MM.1S (cell line): ENCODE measurements around the gene NOC4L.

Experiments
- DNase-seq: peaks from one replicate; pipeline ENCODE4 v3.0.0-alpha.2; 2015
- H2AFZ ChIP-seq: fragments of 300-600 bp; sonication (generic); 2 replicates; pipeline ENCODE4 v1.6.0; 2016; ENCODE audit warnings: antibody characterized with exemption, low read length
- H3F3A ChIP-seq: fragments of 300-600 bp; sonication (generic); 2 replicates; pipeline ENCODE4 v1.6.1; 2016; ENCODE audit warnings: mild to moderate bottlenecking, antibody characterized with exemption, low read length, moderate library complexity, mixed read lengths; ENCODE audit not compliant: insufficient read depth
- H3K27ac ChIP-seq: fragments of 300-600 bp; sonication (generic); 2 replicates; pipeline ENCODE4 v1.5.1; 2016; ENCODE audit warnings: mild to moderate bottlenecking, low read length
- H3K27me3 ChIP-seq: fragments of 300-600 bp; sonication (generic); replicated peaks from 2 replicates; pipeline ENCODE4 v1.6.0; 2016; ENCODE audit warnings: low read length; ENCODE audit not compliant: insufficient read depth
- H3K36me3 ChIP-seq: fragments of 300-600 bp; sonication (generic); replicated peaks from 2 replicates; pipeline ENCODE4 v1.6.1; 2016; ENCODE audit warnings: mild to moderate bottlenecking, low read length, mixed read lengths; ENCODE audit not compliant: insufficient read depth
- H3K4me1 ChIP-seq: fragments of 300-600 bp; sonication (generic); 2 replicates; pipeline ENCODE4 v1.6.1; 2016; ENCODE audit warnings: low read length, mixed read lengths
- H3K4me2 ChIP-seq: fragments of 300-600 bp; sonication (generic); 2 replicates; pipeline ENCODE4 v1.6.0; 2016; ENCODE audit warnings: low read depth, low read length
- H3K4me3 ChIP-seq: fragments of 300-600 bp; sonication (generic); 2 replicates; pipeline ENCODE4 v1.5.1; 2016; ENCODE audit warnings: low read length, mixed read lengths
- H3K79me2 ChIP-seq: fragments of 300-600 bp; sonication (generic); 2 replicates; pipeline ENCODE4 v1.6.1; 2016; ENCODE audit warnings: mixed run types, low read length, mixed read lengths
- H3K9ac ChIP-seq: fragments of 300-600 bp; sonication (generic); 2 replicates; pipeline ENCODE4 v1.6.1; 2016; ENCODE audit warnings: low read length, mixed read lengths
- H3K9me2 ChIP-seq: fragments of 300-600 bp; sonication (generic); replicated peaks from 2 replicates; pipeline ENCODE4 v1.6.1; 2016; ENCODE audit warnings: mild to moderate bottlenecking, low read length, mixed read lengths; ENCODE audit not compliant: insufficient read depth
- H3K9me3 ChIP-seq: fragments of 300-600 bp; sonication (generic); replicated peaks from 2 replicates; pipeline ENCODE4 v1.6.1; 2016; ENCODE audit warnings: mild to moderate bottlenecking, low read length, mixed read lengths; ENCODE audit not compliant: insufficient read depth
- H4K20me1 ChIP-seq: fragments of 300-600 bp; sonication (generic); 2 replicates; pipeline ENCODE4 v1.6.1; 2016; ENCODE audit warnings: mild to moderate bottlenecking, low read length, moderate library complexity, mixed read lengths; ENCODE audit not compliant: insufficient read depth
- CTCF ChIP-seq: fragments of 300-600 bp; sonication (generic); IDR thresholded peaks from 2 replicates; pipeline ENCODE4 v1.5.1; 2016; ENCODE audit warnings: antibody characterized with exemption, low read length, mixed read lengths
- EZH2 ChIP-seq: fragments of 300-600 bp; sonication (generic); optimal IDR thresholded peaks from 2 replicates; pipeline ENCODE3; 2017; ENCODE audit warnings: low read depth, mild to moderate bottlenecking, antibody characterized with exemption, low read length, mixed read lengths
- EZH2phosphoT487 ChIP-seq: fragments of 300-600 bp; sonication (generic); IDR thresholded peaks from 2 replicates; pipeline ENCODE4 v1.6.1; 2018; ENCODE audit warnings: antibody characterized with exemption, low read length

The NOC4L gene

GRCh38 chr12:132151145-132151765, 7.0 kb downstream of the NOC4L start:
- Histone ChIP-seq H3F3A (no peaks in the 10 kb centered on the region), H2AFZ (no peak overlapping the region), H3K79me2 (peaks cover 2% of the 10 kb centered on the region; the same call in 1 of the 2 replicates), H3K4me3 (no peak overlapping the region), H3K4me1 (no peaks in the 10 kb centered on the region), H3K36me3 (no peaks in the 10 kb centered on the region), H3K9me2 (no peaks in the 10 kb centered on the region), H4K20me1 (no peaks in the 10 kb centered on the region), H3K9me3 (no peaks in the 10 kb centered on the region), H3K27ac (no peak overlapping the region), H3K9ac (no peak overlapping the region), H3K4me2 (no peak overlapping the region), H3K27me3 (no peaks in the 10 kb centered on the region)
- DNase-seq: no peak
- TF ChIP-seq EZH2 (no peak), EZH2phosphoT487 (no peak), CTCF (no peak)

- Histone ChIP-seq H4K20me1 (no peaks in the 10 kb centered on the region), H3K4me2 (no peak overlapping the region), H2AFZ (no peak overlapping the region)
Measured at GRCh38 chr12:132151766-132152410, 7.6 kb downstream of the NOC4L start.

GRCh38 chr12:132152411-132152821, 8.2 kb downstream of the NOC4L start:
- no peaks in the 10 kb centered on the region for H3K4me1 ChIP-seq
- DNase-seq: no peak
- H4K20me1 ChIP-seq: no peaks in the 10 kb centered on the region
- no peaks in the 10 kb centered on the region for H3K9me2 ChIP-seq
- H3F3A ChIP-seq: no peaks in the 10 kb centered on the region
- H3K36me3 ChIP-seq: no peaks in the 10 kb centered on the region
- H3K4me2 ChIP-seq: no peak overlapping the region
- H3K4me3 ChIP-seq: no peak overlapping the region
- no peaks in the 10 kb centered on the region for H3K27me3 ChIP-seq
- no peak overlapping the region for H3K27ac ChIP-seq
- H3K9me3 ChIP-seq: no peaks in the 10 kb centered on the region
- H3K79me2 ChIP-seq: no peaks in the 10 kb centered on the region
- H2AFZ ChIP-seq: no peak overlapping the region
- H3K9ac ChIP-seq: no peak overlapping the region
- TF ChIP-seq EZH2 (no peak), CTCF (no peak), EZH2phosphoT487 (no peak)

More at GRCh38 chr12:132151766-132152410, 7.6 kb downstream of the NOC4L start:
- Histone ChIP-seq H3K27ac (no peak overlapping the region), H3F3A (no peaks in the 10 kb centered on the region), H3K9ac (no peak overlapping the region), H3K9me3 (no peaks in the 10 kb centered on the region), H3K9me2 (no peaks in the 10 kb centered on the region), H3K36me3 (no peaks in the 10 kb centered on the region), H3K4me1 (no peaks in the 10 kb centered on the region), H3K79me2 (no peaks in the 10 kb centered on the region), H3K4me3 (no peak overlapping the region), H3K27me3 (no peaks in the 10 kb centered on the region)
- DNase-seq: no peak
- no peak for TF ChIP-seq CTCF
